Fibroblast of mammary gland (primary cell): ENCODE measurements around the gene ZBTB22.

ENCODE experiments used
- DNase-seq: peaks from one replicate; pipeline ENCODE4 v3.0.0-alpha.2; 2010; ENCODE audit warnings: low read depth
- H3K4me3 ChIP-seq: 2 replicates; pipeline ENCODE4 v1.5.1; 2011; ENCODE audit warnings: low read depth, mild to moderate bottlenecking, low read length, moderate library complexity; ENCODE audit not compliant: control insufficient read depth
- TF ChIP-seq, protein P1 (sequence below): conservative IDR thresholded peaks from 2 replicates; pipeline ENCODE4 v1.5.1; 2011; ENCODE audit warnings: low read depth, low read length, inconsistent platforms; ENCODE audit not compliant: control insufficient read depth, insufficient read depth

The ZBTB22 gene

DNA sequence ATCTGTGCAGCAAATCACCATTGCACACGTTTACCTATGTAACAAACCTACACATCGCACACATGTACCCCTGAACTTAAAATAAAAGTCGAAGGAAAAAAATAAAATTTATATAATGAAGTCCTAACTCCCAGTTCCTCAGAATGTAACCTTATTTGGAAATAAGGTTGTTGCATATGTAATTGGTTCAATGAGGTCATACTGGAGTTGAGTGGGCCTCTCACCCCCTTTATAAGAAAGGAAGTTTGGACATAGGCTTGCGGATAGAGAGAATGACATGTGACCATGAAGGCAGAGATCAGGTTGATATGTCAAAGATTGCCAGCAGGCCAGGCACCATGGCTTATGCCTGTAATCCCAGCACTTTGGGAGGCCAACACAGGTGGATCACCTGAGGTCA, 16.1 kb upstream of the ZBTB22 start:
- no peak overlapping the region for H3K4me3 ChIP-seq
- TF ChIP-seq, protein P1, sequence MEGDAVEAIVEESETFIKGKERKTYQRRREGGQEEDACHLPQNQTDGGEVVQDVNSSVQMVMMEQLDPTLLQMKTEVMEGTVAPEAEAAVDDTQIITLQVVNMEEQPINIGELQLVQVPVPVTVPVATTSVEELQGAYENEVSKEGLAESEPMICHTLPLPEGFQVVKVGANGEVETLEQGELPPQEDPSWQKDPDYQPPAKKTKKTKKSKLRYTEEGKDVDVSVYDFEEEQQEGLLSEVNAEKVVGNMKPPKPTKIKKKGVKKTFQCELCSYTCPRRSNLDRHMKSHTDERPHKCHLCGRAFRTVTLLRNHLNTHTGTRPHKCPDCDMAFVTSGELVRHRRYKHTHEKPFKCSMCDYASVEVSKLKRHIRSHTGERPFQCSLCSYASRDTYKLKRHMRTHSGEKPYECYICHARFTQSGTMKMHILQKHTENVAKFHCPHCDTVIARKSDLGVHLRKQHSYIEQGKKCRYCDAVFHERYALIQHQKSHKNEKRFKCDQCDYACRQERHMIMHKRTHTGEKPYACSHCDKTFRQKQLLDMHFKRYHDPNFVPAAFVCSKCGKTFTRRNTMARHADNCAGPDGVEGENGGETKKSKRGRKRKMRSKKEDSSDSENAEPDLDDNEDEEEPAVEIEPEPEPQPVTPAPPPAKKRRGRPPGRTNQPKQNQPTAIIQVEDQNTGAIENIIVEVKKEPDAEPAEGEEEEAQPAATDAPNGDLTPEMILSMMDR: no peak
- DNase-seq: no peak

DNA sequence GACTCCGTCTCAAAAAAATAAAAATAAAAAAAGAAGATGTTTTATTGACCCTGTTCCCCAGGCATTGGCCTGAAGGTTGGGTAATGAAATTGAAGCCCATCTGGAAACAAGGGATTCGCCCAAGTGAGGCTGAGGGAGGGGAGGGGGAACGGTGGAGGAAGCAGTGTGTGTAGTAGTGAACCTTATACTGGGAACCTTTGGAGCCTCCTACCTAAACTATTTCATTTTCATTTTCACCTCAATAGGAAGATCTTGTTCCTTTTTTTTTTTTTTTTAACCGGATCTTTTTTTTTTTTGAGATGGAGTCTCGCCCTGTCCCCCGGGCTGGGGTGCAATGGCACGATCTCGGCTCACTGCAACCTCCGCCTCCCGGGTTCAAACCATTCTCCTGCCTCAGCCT, 13.2 kb upstream of the ZBTB22 start:
- DNase-seq: no peak
- TF ChIP-seq, protein P1: no peak
- H3K4me3 ChIP-seq: no peak overlapping the region

DNA sequence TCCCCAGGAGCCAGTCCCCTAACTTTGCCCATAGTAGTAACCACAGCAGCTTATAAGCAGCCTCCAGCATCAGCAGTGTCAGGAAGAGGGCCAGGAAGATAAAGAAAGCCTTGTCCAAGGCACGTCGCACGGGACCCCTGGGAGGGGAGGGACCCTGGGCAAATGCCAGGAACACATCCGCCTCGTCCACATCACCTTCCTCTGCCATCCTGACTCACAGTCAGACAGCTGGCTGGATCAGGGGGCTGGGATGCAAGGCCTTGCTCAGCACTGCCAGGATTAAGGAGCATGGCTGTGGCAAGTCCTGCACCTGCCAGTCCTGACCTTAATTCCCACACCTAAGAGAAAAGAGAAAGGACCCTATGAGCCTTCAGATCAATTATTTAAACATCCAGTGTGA, 11.5 kb upstream of the ZBTB22 start:
- no peak for DNase-seq
- TF ChIP-seq, protein P1: no peak
- no peak overlapping the region for H3K4me3 ChIP-seq

DNA sequence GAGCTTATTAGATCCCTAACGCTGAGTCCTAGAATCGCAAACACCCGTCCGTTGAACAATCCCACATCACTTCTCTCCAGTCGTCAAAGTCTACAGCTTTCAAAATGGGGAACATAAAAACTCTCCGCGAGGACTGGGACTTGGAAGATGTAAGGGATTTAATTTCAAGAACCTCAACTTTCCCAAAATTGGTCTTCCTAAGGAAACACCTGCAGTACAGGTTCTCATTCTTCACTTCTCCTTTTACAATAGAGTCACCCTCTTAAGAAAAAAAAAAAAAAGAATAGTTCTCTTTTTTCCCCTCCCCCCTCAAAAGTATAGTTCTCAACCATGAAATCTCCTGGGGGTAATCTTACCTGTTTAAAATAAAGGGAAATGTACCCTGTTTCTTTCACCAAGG, 6.6 kb upstream of the ZBTB22 start:
- TF ChIP-seq, protein P1: no peak
- DNase-seq: no peak
- no peak overlapping the region for H3K4me3 ChIP-seq

DNA sequence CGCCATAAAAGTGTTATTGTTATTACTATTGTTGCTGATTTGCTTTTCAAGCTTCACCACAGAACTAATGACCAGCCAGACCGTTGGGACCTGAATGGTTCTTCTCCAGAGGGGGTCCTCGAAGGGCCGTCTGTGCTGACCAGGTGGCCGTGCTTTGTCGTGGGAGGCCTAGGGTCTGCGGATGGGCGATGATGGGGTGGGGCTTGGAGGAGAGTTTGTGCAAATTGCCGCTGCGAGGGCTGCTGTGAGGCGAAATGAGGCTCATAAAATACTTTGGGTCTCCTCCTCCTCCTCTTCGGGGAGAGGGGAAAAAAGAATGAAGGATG, 6.0 kb upstream of the ZBTB22 start:
- TF ChIP-seq, protein P1: no peak
- peak overlapping the region; percentile 85 for H3K4me3 ChIP-seq
- no peak for DNase-seq

DNA sequence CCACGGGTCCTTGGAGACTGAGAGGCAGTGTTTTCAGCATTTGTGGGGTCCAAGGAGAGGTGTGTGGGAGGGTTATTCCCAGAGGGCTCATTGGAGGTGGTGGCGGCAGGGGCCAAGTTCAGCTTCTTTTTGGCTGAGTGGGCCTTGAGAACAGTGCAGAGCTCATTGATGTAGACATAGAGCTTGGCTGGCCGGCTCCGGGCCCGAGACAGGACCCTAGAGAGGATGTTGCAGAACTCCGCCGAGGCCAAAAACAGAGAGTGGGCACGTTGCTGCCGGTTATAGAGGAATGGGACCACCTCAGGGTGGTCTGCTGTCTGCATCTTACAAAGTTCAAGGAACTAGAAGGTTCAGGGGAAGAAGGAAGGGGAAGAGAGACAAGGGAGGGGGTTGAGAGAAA, 3.7 kb upstream of the ZBTB22 start:
- peak; percentile 44 for DNase-seq
- H3K4me3 ChIP-seq: peak overlapping the region; percentile 85
- TF ChIP-seq, protein P1: no peak
